DMS53 treated with DMSO at 0.1 percent for 48 hours (cell line): ENCODE data around the gene VWA3A.
"Not testable (repeated sequence)": the region's sequence is repeated elsewhere in the genome, so short reads cannot be mapped to it uniquely, and the experiment has no call there.

Source experiments
- DNase-seq: peaks from one replicate; lab custom pipeline; 2025; ENCODE audit not compliant: unreplicated experiment; lab: John Stamatoyannopoulos, UW

VWA3A gene

DNA sequence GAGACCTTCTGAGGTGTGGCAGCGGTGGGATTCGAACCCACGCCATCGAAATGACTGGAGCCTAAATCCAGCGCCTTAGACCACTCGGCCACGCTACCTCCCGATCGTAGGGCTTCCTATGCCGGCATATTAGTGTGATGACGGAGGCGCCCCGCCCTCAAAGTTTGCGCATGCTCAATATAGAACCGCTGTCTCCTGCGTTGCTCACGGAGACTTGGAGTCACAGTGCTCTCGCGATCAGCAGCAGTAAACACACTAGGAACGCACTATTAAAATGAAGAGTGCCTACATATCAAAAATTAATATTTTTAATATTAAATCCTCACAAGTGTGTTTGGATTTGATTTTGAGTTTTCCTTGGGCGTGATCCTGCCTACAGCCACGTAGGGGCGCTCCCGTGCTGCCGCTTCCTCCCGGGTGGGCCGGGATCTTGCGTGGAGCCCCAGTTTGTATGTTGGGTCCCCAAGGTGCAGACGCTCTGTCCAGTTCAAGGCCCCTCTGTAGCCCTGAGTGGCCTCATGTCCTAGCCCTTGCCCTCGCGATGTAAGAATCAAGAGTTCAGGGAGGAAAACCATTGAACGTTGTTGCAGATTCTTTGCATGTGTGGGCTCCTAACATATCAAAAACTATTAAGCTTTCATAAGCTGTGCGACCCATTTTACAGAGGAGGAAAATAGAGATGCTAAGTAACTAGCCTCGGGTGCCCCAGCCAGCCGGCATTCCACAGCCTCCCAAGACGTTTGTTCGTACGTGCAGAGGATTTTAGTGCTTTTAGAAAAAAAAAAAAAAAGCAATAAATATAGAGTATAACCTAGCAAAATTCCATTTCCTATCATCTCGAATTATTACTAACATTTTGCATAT, 103.6 kb downstream of the VWA3A start:
- DNase-seq = peak; percentile 52

GRCh38 chr16:22196559-22197168, 104.3 kb downstream of the VWA3A start:
- DNase-seq = not testable (repeated sequence)

DNA sequence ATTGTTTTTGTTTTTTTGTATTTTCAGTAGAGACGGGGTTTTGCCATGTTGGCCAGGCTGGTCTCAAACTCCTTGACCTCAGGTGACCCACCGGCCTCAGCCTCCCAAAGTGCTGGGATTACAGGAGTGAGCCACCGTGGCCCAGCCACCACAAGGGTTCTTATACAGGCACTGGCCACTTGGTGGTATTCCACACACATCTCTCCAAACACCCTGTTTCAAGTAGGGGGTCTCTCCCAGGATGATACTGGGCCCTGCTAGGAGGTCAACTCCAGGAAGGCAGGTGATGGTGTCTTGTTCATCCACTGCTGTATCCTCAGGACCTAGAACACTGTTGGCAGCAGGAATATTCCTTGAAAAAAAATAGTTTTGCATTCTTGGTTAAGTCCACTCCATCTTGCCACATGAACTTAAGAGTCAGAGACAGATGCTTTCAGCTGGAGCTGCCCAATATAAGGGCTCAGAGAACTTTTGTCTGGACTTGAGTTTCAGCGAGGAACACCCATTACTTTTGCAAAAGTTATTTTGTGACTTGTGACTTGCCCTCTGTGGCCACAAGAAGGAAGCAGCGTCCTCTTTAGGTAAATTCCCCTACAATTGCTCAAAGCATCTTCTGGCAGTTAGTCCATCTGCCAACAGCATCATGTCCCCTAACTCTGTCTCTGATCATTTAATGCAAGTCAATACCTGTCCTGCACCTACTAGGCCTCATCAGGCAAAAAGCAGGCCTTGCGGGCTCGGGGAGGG, 106.4 kb downstream of the VWA3A start:
- DNase-seq = no peak

DNA sequence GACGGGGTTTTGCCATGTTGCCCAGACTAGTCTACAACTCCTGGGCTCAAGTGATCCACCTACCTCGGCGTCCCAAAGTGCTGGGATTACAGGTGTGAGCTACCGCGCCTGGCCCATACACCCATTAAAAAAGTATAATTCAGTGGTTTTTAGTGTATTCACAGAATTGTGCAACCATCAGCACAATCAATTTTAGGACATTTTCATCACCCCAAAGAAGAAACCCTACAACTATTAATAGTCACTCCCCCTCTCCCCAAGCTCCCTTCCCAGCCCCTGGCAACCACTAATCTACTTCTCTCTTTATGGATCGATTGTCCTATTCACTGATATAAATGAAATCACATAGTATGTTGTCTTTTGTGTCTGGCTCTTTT, 109.9 kb downstream of the VWA3A start:
- no peak for DNase-seq

- no peak for DNase-seq
These were observed 110.8 kb downstream of the VWA3A start for GRCh38 chr16:22203091-22203490.

GRCh38 chr16:22204091-22204655, 111.8 kb downstream of the VWA3A start:
- no peak for DNase-seq

GRCh38 chr16:22205577-22206012, 113.3 kb downstream of the VWA3A start:
- DNase-seq = no peak

DNA sequence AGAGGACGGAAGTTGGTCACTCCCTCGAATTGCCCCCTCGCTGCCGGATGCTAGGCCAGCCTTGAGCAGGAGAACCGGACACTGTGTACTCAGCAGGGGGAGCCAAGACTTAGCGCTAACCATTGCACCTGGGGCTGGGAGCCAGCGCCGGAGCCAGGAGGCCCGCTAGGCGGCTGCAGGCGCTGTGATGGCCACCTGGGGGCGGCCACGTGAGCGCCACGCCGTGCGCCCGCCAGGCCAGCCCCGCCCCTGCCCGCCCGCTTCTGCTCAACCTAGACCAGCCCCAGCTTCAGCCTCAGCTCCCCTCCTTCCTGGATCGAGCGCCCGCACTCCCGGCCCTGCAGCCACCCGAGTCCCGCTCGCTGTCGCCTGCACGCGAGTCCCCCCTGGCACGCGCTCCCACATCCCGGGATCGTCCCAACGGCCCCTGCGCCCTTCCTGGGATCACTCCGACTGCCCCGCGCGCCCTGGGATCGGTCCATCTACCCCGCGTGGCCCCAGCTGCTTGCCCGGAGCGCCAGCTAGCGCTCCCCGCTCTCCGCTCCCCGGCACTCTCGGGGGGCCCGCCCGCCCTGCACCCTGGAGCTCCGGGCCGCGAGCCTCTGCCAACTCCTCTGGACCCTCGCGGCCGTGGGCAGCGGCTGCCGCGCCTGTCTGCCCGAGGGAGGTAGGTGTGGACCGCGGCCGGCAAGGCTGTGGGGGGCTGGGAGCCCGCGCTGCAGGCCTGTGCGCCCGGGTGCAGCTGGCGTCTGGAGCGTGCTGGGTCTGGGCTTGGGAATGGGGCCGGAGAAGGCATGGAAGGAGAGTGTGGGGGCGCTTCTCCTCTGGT, 113.9 kb downstream of the VWA3A start, which contains the start of gene EEF2K:
Gene EEF2K (plus strand): TSS at position 266 of the 829 bp plus-strand sequence. CDS start 19,452 bp downstream, outside the sequence.
- peak; percentile 87 for DNase-seq
